GM23248 (cell line): Measurements from ENCODE around the gene PRR33. TPM values are rescaled to one million over a fixed set of nuclear protein-coding genes. Genes with fewer than 3 reads are reported as not detected.

Experiments used
- DNase-seq: peaks from one replicate; pipeline ENCODE4 v3.0.0-alpha.2; 2015
- H2AFZ ChIP-seq: fragments of 200-600 bp; sonication (generic); 2 replicates; pipeline ENCODE4 v1.6.1; 2016; ENCODE audit warnings: antibody characterized with exemption
- H3F3A ChIP-seq: fragments of 200-600 bp; sonication (generic); 2 replicates; pipeline ENCODE4 v1.6.1; 2016; ENCODE audit warnings: mild to moderate bottlenecking, antibody characterized with exemption, mixed run types; ENCODE audit not compliant: insufficient read depth
- H3K27ac ChIP-seq: fragments of 200-600 bp; sonication (generic); 2 replicates; pipeline ENCODE4 v1.5.1; 2016; ENCODE audit warnings: mild to moderate bottlenecking
- H3K27me3 ChIP-seq: fragments of 200-600 bp; sonication (generic); replicated peaks from 2 replicates; pipeline ENCODE4 v1.6.1; 2016; ENCODE audit warnings: mild to moderate bottlenecking; ENCODE audit not compliant: insufficient read depth
- H3K36me3 ChIP-seq: fragments of 200-600 bp; sonication (generic); 2 replicates; pipeline ENCODE4 v1.6.1; 2016; ENCODE audit warnings: low read depth, mild to moderate bottlenecking
- H3K4me1 ChIP-seq: fragments of 200-600 bp; sonication (generic); 2 replicates; pipeline ENCODE4 v1.6.1; 2016; ENCODE audit warnings: mild to moderate bottlenecking; ENCODE audit not compliant: insufficient read depth
- H3K4me2 ChIP-seq: fragments of 200-600 bp; sonication (generic); one replicate; pipeline ENCODE4 v1.6.1; 2016; ENCODE audit warnings: mild to moderate bottlenecking; ENCODE audit not compliant: unreplicated experiment
- H3K4me3 ChIP-seq: fragments of 200-600 bp; sonication (generic); 2 replicates; pipeline ENCODE4 v1.5.1; 2016; ENCODE audit warnings: mild to moderate bottlenecking
- H3K79me2 ChIP-seq: fragments of 200-600 bp; sonication (generic); 2 replicates; pipeline ENCODE4 v1.6.1; 2016; ENCODE audit warnings: mild to moderate bottlenecking; ENCODE audit not compliant: insufficient read depth
- H3K9ac ChIP-seq: fragments of 200-600 bp; sonication (generic); 2 replicates; pipeline ENCODE4 v1.6.1; 2016; ENCODE audit warnings: mild to moderate bottlenecking
- H3K9me2 ChIP-seq: fragments of 200-600 bp; sonication (generic); 2 replicates; pipeline ENCODE4 v1.6.1; 2016; ENCODE audit warnings: mixed run types, mild to moderate bottlenecking, moderate library complexity; ENCODE audit not compliant: insufficient read depth
- H3K9me3 ChIP-seq: fragments of 200-600 bp; sonication (generic); one replicate; pipeline ENCODE4 v1.6.1; 2017; ENCODE audit warnings: low read depth
- H4K20me1 ChIP-seq: fragments of 200-600 bp; sonication (generic); 2 replicates; pipeline ENCODE4 v1.6.0; 2016; ENCODE audit not compliant: insufficient read depth
- EZH2 ChIP-seq: fragments of 200-600 bp; sonication (generic); IDR thresholded peaks from 2 replicates; pipeline ENCODE4 v1.6.1; 2018; ENCODE audit warnings: antibody characterized with exemption, mild to moderate bottlenecking; ENCODE audit not compliant: insufficient read depth, poor library complexity, severe bottlenecking
- EZH2phosphoT487 ChIP-seq: fragments of 200-600 bp; sonication (generic); IDR thresholded peaks from 2 replicates; pipeline ENCODE4 v1.6.1; 2018; ENCODE audit warnings: antibody characterized with exemption, moderate library complexity, mild to moderate bottlenecking, low read depth; ENCODE audit not compliant: insufficient read depth
- WGBS, 2 experiments: methylation state at CpG; one replicate each; pipeline ENCODE4 v1.1.6; 2015 to 2017; ENCODE audit warnings: low lambda C conversion rate in 2 of 2, low coverage in 1 of 2; ENCODE audit errors: missing lambda C conversion rate in 2 of 2; 5-methylcytosine and 5-hydroxymethylcytosine counted together
- in situ Hi-C: fragments of 300-500 bp; cut with MboI; formaldehyde crosslinking; loops from 2 replicates; pipeline ENCODE4 v1.15.0; 2020
- polyA plus RNA-seq: library from polyadenylated mRNA; unstranded; fragments of >200 nt; fragmentation: Nextera tagmentation; extraction: Ambion mirVana; gene quantifications from 2 replicates; pipeline ENCODE4 v1.2.1, GENCODE V29; 2016
- total RNA-seq: library from RNA; depleted of rRNA; stranded (reverse); fragments of >200 nt; shearing (Covaris generic); gene quantifications from 2 replicates; pipeline ENCODE4 v1.2.3, GENCODE V29; 2014

PRR33 gene
- total and polyA plus RNA-seq, 2 experiments from 2014 or later = not detected

DNA sequence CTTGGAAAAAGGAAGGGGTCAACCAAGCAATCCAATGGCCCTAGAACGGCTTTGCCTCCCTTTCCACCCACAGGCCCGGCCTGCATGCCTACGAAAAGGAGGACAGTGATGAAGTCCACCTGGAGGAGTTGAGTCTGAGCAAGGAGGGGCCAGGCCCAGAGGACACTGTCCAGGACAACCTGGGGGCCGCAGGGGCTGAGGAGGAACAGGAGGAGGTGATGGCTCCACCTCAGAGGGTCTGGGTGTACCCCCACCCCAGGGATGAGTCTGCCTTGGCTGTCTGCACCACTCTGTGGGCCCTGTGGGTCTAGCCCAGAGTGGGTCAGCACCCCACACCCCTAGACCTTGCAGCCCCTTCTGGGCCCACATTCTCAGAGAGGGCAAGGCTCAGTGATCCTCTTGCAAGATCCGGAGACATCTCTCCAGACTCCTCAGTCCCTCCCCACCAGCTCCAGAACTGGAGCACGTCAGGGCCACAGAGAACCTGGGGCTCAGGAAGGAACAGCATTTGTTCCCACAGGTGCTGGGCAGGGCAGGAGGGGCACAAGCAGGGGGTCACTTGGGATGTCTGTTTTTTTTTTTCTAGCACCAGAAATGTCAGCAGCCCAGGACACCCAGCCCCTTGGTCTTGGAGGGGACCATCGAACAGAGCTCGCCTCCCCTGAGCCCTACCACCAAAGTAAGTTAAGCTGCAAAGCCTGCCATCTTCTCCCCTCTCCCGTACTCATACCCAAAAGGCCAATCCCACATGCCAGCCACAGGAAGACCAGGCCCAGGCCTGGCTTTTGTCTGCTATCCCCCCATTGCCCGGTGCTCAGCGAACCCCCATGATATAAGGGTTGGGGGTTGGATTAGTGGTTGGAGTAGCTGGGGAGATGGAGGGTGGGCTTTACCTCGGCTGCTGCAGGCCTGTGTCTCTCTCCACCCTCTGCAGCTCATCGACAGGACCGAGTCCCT is 8.1 kb downstream of the PRR33 start:
- Histone ChIP-seq H3K9ac (no peak overlapping the region), H3K9me2 (no peaks in the 10 kb centered on the region), H3K79me2 (no peaks in the 10 kb centered on the region), H3K4me3 (no peak overlapping the region), H2AFZ (no peak overlapping the region), H3K4me1 (no peaks in the 10 kb centered on the region), H3K36me3 (no peaks in the 10 kb centered on the region), H3K4me2 (no peak overlapping the region), H3K9me3 (no peaks in the 10 kb centered on the region), H3K27me3 (no peaks in the 10 kb centered on the region), H3K27ac (no peak overlapping the region), H4K20me1 (no peaks in the 10 kb centered on the region), H3F3A (no peaks in the 10 kb centered on the region)
- WGBS, 2 experiments = 58 to 62% methylated on average over 13 to 14 of the region's 14 CpGs
- DNase-seq = no peak
- in situ Hi-C loops = no loop called here
- TF ChIP-seq EZH2phosphoT487 = no peak
- TF ChIP-seq EZH2 = no peak

- no peak overlapping the region for H2AFZ ChIP-seq
- H3K27me3 ChIP-seq = no peaks in the 10 kb centered on the region
- no peak for TF ChIP-seq EZH2phosphoT487
- no peak for TF ChIP-seq EZH2
- in situ Hi-C loops = no loop called here
- no peaks in the 10 kb centered on the region for H3F3A ChIP-seq
- no peak overlapping the region for H3K9ac ChIP-seq
- H3K79me2 ChIP-seq = no peaks in the 10 kb centered on the region
- H3K9me3 ChIP-seq = no peaks in the 10 kb centered on the region
- H4K20me1 ChIP-seq = no peaks in the 10 kb centered on the region
- no peaks in the 10 kb centered on the region for H3K9me2 ChIP-seq
- H3K4me2 ChIP-seq = no peak overlapping the region
- 24% methylated on average over 18 to 23 of the region's 23 CpGs for WGBS, 2 experiments
- DNase-seq = peak; percentile 73
- no peak overlapping the region for H3K4me3 ChIP-seq
- H3K4me1 ChIP-seq = no peaks in the 10 kb centered on the region
- no peaks in the 10 kb centered on the region for H3K36me3 ChIP-seq
- no peak overlapping the region for H3K27ac ChIP-seq
Observed at GRCh38 chr11:1882265-1883238, 9.1 kb downstream of the PRR33 start.

- Histone ChIP-seq H3K4me2 (no peak overlapping the region), H3K27ac (no peak overlapping the region), H3K36me3 (no peaks in the 10 kb centered on the region), H3K79me2 (no peaks in the 10 kb centered on the region), H3K4me3 (no peak overlapping the region), H3F3A (no peaks in the 10 kb centered on the region), H3K27me3 (no peaks in the 10 kb centered on the region), H3K4me1 (no peaks in the 10 kb centered on the region), H3K9me2 (no peaks in the 10 kb centered on the region), H2AFZ (no peak overlapping the region), H3K9ac (no peak overlapping the region), H3K9me3 (no peaks in the 10 kb centered on the region), H4K20me1 (no peaks in the 10 kb centered on the region)
- DNase-seq = no peak
- 55 to 56% methylated on average over 31 to 43 of the region's 43 CpGs for WGBS, 2 experiments
- TF ChIP-seq EZH2 (no peak), EZH2phosphoT487 (no peak)
- in situ Hi-C loops = no loop called here
Observed at GRCh38 chr11:1881442-1882264, 10.0 kb downstream of the PRR33 start.
